Calu3 (cell line): ENCODE results near the gene SETX. TPM values are rescaled to one million over a fixed set of nuclear protein-coding genes. Genes with fewer than 3 reads are reported as not detected.

Experiments used
- BruUV-seq: library from RNA; stranded (reverse); fragments of 400-500 nt; replicated peaks from 2 replicates; lab custom pipeline; 2021; lab: Mats Ljungman, UMichigan
- CTCF ChIA-PET: fragments of 300-600 bp; sonication (Branson Sonifier 250); formaldehyde crosslinking; loops from one replicate; lab custom pipeline; 2022; ENCODE audit warnings: antibody characterized with exemption; lab: Charles Lee
- DNase-seq: peaks from one replicate; pipeline ENCODE4 v3.0.0; 2022
- H3K27ac Mint-ChIP-seq: one replicate; pipeline ENCODE4 v1.8.0; 2022; ENCODE audit warnings: mixed read lengths; ENCODE audit not compliant: unreplicated experiment
- H3K27me3 Mint-ChIP-seq: one replicate; pipeline ENCODE4 v1.8.0; 2022; ENCODE audit warnings: mixed read lengths; ENCODE audit not compliant: unreplicated experiment
- H3K36me3 Mint-ChIP-seq: one replicate; pipeline ENCODE4 v1.8.0; 2022; ENCODE audit warnings: mild to moderate bottlenecking, moderate library complexity, mixed read lengths; ENCODE audit not compliant: insufficient read depth, unreplicated experiment
- H3K4me1 Mint-ChIP-seq: one replicate; pipeline ENCODE4 v1.8.0; 2022; ENCODE audit warnings: mild to moderate bottlenecking, low read depth, mixed read lengths; ENCODE audit not compliant: unreplicated experiment
- H3K4me3 Mint-ChIP-seq: one replicate; pipeline ENCODE4 v1.8.0; 2022; ENCODE audit warnings: mild to moderate bottlenecking, low read depth, moderate library complexity, mixed read lengths; ENCODE audit not compliant: unreplicated experiment
- H3K9me3 Mint-ChIP-seq: one replicate; pipeline ENCODE4 v1.8.0; 2022; ENCODE audit warnings: low read depth, mixed read lengths; ENCODE audit not compliant: unreplicated experiment
- CTCF ChIP-seq: fragments of 200-600 bp; IDR thresholded peaks from one replicate; pipeline ENCODE4 v1.8.0; 2022; ENCODE audit warnings: antibody characterized with exemption; ENCODE audit not compliant: unreplicated experiment
- intact Hi-C: fragments of 100-400 bp; cut with micrococcal nuclease; formaldehyde crosslinking; loops from one replicate; pipeline ENCODE4 v1.10.0; 2022; ENCODE audit not compliant: unreplicated experiment
- total RNA-seq: library from RNA; stranded (reverse); gene quantifications from 2 replicates; pipeline ENCODE4 v1.2.3, GENCODE V29; 2022

Gene SETX
- total RNA-seq, 1 experiment from 2014 or later: 24.2 TPM

- H3K9me3 Mint-ChIP-seq: no peaks in the 10 kb centered on the region
- TF ChIP-seq CTCF: no peak
- no peak for DNase-seq
- no TSS peak for BruUV-seq
- intact Hi-C loops: no loop called here
- peaks cover 24% of the 10 kb centered on the region for H3K4me1 Mint-ChIP-seq
- H3K36me3 Mint-ChIP-seq: peaks cover 41% of the 10 kb centered on the region
- CTCF ChIA-PET: interaction anchor here (0.6 kb wide), 1 partner anchor 893 kb away, joined by 3 read pairs; no protein-coding TSS in a partner anchor
- H3K27me3 Mint-ChIP-seq: no peaks in the 10 kb centered on the region
- no peak overlapping the region for H3K27ac Mint-ChIP-seq
- no peak overlapping the region for H3K4me3 Mint-ChIP-seq
Observed at GRCh38 chr9:132356324-132356924, 1.6 kb upstream of the SETX start.

- H3K27ac Mint-ChIP-seq: no peak overlapping the region
Observed at GRCh38 chr9:132351404-132352045, 3.3 kb downstream of the SETX start.

DNA sequence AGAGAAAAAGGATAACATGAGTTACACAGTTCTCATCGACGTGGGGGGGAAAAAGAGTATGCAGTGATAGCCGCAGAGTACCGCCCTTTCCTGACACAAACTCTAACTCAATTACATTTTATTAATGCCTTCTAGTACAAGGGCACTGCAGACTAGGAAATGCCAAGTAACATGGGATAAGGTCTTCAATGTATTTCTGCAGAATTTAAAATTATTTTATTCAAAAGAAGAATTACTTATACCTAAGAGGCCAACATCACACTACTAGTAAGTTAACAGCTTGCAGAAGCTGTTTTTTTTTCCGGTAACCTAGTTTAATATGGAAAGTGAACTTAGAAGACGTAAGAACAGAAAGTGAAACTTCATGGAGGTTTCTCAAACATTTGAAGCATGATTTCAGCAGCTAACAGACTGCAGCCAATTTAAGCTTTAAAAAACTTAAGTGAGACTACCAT, 3.9 kb downstream of the SETX start:
- Mint-ChIP-seq H3K4me3 (no peak overlapping the region), H3K9me3 (no peaks in the 10 kb centered on the region), H3K4me1 (peaks cover 24% of the 10 kb centered on the region), H3K36me3 (peaks cover 67% of the 10 kb centered on the region), H3K27ac (no peak overlapping the region), H3K27me3 (no peaks in the 10 kb centered on the region)
- DNase-seq: no peak
- intact Hi-C loops: no loop called here
- no peak for TF ChIP-seq CTCF
- CTCF ChIA-PET: no interaction called here
- BruUV-seq: no TSS peak

More at GRCh38 chr9:132351404-132352045, 3.3 kb downstream of the SETX start:
- BruUV-seq: no TSS peak
- no peaks in the 10 kb centered on the region for H3K9me3 Mint-ChIP-seq
- peaks cover 24% of the 10 kb centered on the region for H3K4me1 Mint-ChIP-seq
- no peak for DNase-seq
- H3K36me3 Mint-ChIP-seq: peaks cover 67% of the 10 kb centered on the region
- no peak for TF ChIP-seq CTCF
- H3K4me3 Mint-ChIP-seq: peak overlapping the region; percentile 22
- intact Hi-C loops: no loop called here
- H3K27me3 Mint-ChIP-seq: no peaks in the 10 kb centered on the region
- CTCF ChIA-PET: no interaction called here

GRCh38 chr9:132348676-132349075, 6.1 kb downstream of the SETX start:
- Mint-ChIP-seq H3K9me3 (no peaks in the 10 kb centered on the region), H3K36me3 (peaks cover 56% of the 10 kb centered on the region), H3K4me1 (peaks cover 22% of the 10 kb centered on the region), H3K27me3 (no peaks in the 10 kb centered on the region), H3K27ac (no peak overlapping the region), H3K4me3 (no peak overlapping the region)
- CTCF ChIA-PET: no interaction called here
- no peak for DNase-seq
- intact Hi-C loops: no loop called here
- BruUV-seq: no TSS peak
- no peak for TF ChIP-seq CTCF
